ENCODE measurements around the gene TMEM238L. TPM values are rescaled to one million over a fixed set of nuclear protein-coding genes. Genes with fewer than 3 reads are reported as not detected.

Gene TMEM238L
- total RNA-seq, 1 experiment from 2014 or later = not detected

DNA sequence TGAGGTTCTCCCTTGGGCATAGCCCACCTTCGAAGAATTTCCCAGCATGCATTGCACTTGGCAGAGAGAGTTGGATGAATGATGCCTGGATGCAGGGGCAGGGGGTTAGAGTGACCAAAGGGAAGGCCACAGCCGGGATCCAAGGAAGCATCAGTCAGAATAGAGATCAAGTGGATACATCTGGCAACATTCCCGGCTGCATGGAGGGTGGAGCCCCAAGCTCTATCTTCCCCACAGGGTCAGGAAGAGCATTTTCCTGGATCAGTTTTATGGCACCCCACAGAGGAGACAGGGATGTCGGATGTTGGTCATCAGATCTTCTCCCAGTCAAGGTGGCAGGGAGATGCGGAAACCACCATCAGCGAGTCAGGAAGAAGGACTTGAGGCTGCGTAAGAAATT lies 21.0 kb upstream of the TMEM238L start:
- Histone ChIP-seq H4K8ac (replicated peaks; ENCODE audit: insufficient read length, low read depth, low read length) (no peak overlapping the region), H3K14ac (ENCODE audit: insufficient read depth, low read length) (no peak overlapping the region), H2BK20ac (ENCODE audit: low read depth, low read length, poor library complexity, severe bottlenecking) (no peak overlapping the region), H3K4me1 (ENCODE audit: insufficient read depth, low read length) (peaks cover 11% of the 10 kb centered on the region; the same call in 1 of the 2 replicates), H3K4ac (ENCODE audit: low read depth, low read length) (no peak overlapping the region), H3K56ac (ENCODE audit: insufficient read length, low read depth, low read length) (no peak overlapping the region), H3K79me2 (ENCODE audit: insufficient read depth, low read length) (no peaks in the 10 kb centered on the region), H4K91ac (ENCODE audit: insufficient read length, low read depth, low read length) (no peak overlapping the region), H3T11ph (ENCODE audit: low read length) (no peak overlapping the region), H2BK5ac (ENCODE audit: insufficient read length, low read length) (no peak overlapping the region), H3K23me2 (ENCODE audit: insufficient read length, low read depth, low read length, poor library complexity, severe bottlenecking) (no peaks in the 10 kb centered on the region), H4K20me1 (ENCODE audit: control insufficient read depth, insufficient read depth, insufficient read length) (no peaks in the 10 kb centered on the region), H3K9ac (ENCODE audit: extremely low read depth, insufficient read length, low read length) (no peak overlapping the region), H4K5ac (ENCODE audit: insufficient read length, low read depth, low read length) (no peak overlapping the region), H2AFZ (ENCODE audit: low read length) (no peak overlapping the region), H3K18ac (ENCODE audit: insufficient read length, low read depth, low read length) (no peak overlapping the region), H3K79me1 (ENCODE audit: insufficient read depth, low read depth, low read length, poor library complexity, severe bottlenecking) (no peaks in the 10 kb centered on the region), H2BK120ac (ENCODE audit: low read depth, low read length, poor library complexity, severe bottlenecking) (no peak overlapping the region), H3K9me3 (ENCODE audit: control insufficient read depth, low read depth, low read length) (no peaks in the 10 kb centered on the region), H3K27me3 (ENCODE audit: insufficient read depth, low read length) (no peaks in the 10 kb centered on the region), H2BK15ac (ENCODE audit: low read depth, low read length) (no peak overlapping the region), H3K27ac (ENCODE audit: insufficient read length, low read depth, low read length) (no peak overlapping the region), H2AK5ac (ENCODE audit: insufficient read length, low read length) (no peak overlapping the region), H3K4me2 (ENCODE audit: insufficient read depth, insufficient read length, low read length) (no peak overlapping the region), H2BK12ac (ENCODE audit: insufficient read length, low read depth, low read length) (no peak overlapping the region), H3K23ac (ENCODE audit: insufficient read length, low read depth, low read length) (no peak overlapping the region)
- no peak for DNase-seq
- Mint-ChIP-seq H3K27ac (no peak overlapping the region), H3K4me1 (peaks cover 24% of the 10 kb centered on the region in 2 experiments), H3K4me3 (no peak overlapping the region), H3K36me3 (ENCODE audit: insufficient read depth in 1 of 3, low read depth in 3 of 3) (no peaks in the 10 kb centered on the region; a peak in 1 of 7 replicates), H3K27me3 (ENCODE audit: low read depth) (no peaks in the 10 kb centered on the region; the same call in none of the 2 replicates), H3K9me3 (no peaks in the 10 kb centered on the region)
- no CpG with 5 or more reads among the region's 7 CpGs for WGBS (ENCODE audit: extremely low coverage, insufficient read length, low lambda C conversion rate)
- TF ChIP-seq CTCF (conservative IDR thresholded peaks at IDR 0.05) = no peak

Data from H9 (cell line).